ENCODE measurements around the gene SEMA3G. TPM values are rescaled to one million over a fixed set of nuclear protein-coding genes. Genes with fewer than 3 reads are reported as not detected.

Gene SEMA3G
- total RNA-seq, 1 experiment from 2014 or later = 1.6 TPM

- peaks cover 8% of the 10 kb centered on the region; the same call in 1 of the 2 replicates for H3K4me1 Mint-ChIP-seq
- H3K9me3 Mint-ChIP-seq = no peaks in the 10 kb centered on the region
- CTCF ChIA-PET = interaction anchor here (0.7 to 4.9 kb wide), 5 partner anchors 14 to 249 kb away, joined by 3 to 43 read pairs (median 8); partner anchors contain the start of gene SEMA3G
- ATAC-seq (no peak), DNase-seq (ENCODE audit: low spot score) (no peak)
- H3K27me3 Mint-ChIP-seq (ENCODE audit: low read depth) = no peaks in the 10 kb centered on the region
- no peaks in the 10 kb centered on the region for H3K36me3 Mint-ChIP-seq
- POLR2A ChIA-PET = interaction anchor here (0.9 kb wide), 1 partner anchor 23 kb away, joined by 4 read pairs; the partner anchor contains the start of gene TNNC1
- H3K27ac Mint-ChIP-seq = no peak overlapping the region
- no peak overlapping the region for H3K4me3 Mint-ChIP-seq
- TF ChIP-seq, protein P1, sequence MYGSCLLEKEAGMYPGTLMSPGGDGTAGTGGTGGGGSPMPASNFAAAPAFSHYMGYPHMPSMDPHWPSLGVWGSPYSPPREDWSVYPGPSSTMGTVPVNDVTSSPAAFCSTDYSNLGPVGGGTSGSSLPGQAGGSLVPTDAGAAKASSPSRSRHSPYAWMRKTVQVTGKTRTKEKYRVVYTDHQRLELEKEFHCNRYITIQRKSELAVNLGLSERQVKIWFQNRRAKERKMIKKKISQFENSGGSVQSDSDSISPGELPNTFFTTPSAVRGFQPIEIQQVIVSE (CRISPR knock-in tag; IDR thresholded peaks at IDR 0.05; ENCODE audit: borderline replicate concordance) = no peak
- TF ChIP-seq TCF7 (CRISPR knock-in tag; IDR thresholded peaks at IDR 0.05; ENCODE audit: low read depth) (no peak), TEAD1 (CRISPR knock-in tag; IDR thresholded peaks at IDR 0.05) (no peak)
Observed at GRCh38 chr3:52431459-52432223, 13.3 kb downstream of the SEMA3G start.

GRCh38 chr3:52430416-52430810, 14.5 kb downstream of the SEMA3G start:
- Mint-ChIP-seq H3K27ac (no peak overlapping the region), H3K4me3 (no peak overlapping the region), H3K9me3 (no peaks in the 10 kb centered on the region), H3K4me1 (peaks cover 8% of the 10 kb centered on the region; the same call in 1 of the 2 replicates), H3K36me3 (no peaks in the 10 kb centered on the region), H3K27me3 (ENCODE audit: low read depth) (no peaks in the 10 kb centered on the region)
- TF ChIP-seq CBFB (CRISPR knock-in tag; IDR thresholded peaks at IDR 0.05; ENCODE audit: low read depth) (no peak), AR (CRISPR knock-in tag; IDR thresholded peaks at IDR 0.05) (no peak), ZBTB21 (CRISPR knock-in tag; IDR thresholded peaks at IDR 0.05; ENCODE audit: borderline replicate concordance) (no peak), OVOL2 (CRISPR knock-in tag; IDR thresholded peaks at IDR 0.05; ENCODE audit: borderline replicate concordance) (no peak), ZNF396 (CRISPR knock-in tag; IDR thresholded peaks at IDR 0.05; ENCODE audit: borderline replicate concordance) (no peak), NR1H2 (CRISPR knock-in tag; IDR thresholded peaks at IDR 0.05) (no peak), E2F5 (CRISPR knock-in tag; IDR thresholded peaks at IDR 0.05) (no peak), MYBL2 (CRISPR knock-in tag; IDR thresholded peaks at IDR 0.05) (no peak), RORB (CRISPR knock-in tag; IDR thresholded peaks at IDR 0.05) (no peak), NFYB (CRISPR knock-in tag; conservative IDR thresholded peaks at IDR 0.05; ENCODE audit: low read depth) (no peak), ZNF671 (CRISPR knock-in tag; IDR thresholded peaks at IDR 0.05) (no peak)
- TF ChIP-seq, protein P2, sequence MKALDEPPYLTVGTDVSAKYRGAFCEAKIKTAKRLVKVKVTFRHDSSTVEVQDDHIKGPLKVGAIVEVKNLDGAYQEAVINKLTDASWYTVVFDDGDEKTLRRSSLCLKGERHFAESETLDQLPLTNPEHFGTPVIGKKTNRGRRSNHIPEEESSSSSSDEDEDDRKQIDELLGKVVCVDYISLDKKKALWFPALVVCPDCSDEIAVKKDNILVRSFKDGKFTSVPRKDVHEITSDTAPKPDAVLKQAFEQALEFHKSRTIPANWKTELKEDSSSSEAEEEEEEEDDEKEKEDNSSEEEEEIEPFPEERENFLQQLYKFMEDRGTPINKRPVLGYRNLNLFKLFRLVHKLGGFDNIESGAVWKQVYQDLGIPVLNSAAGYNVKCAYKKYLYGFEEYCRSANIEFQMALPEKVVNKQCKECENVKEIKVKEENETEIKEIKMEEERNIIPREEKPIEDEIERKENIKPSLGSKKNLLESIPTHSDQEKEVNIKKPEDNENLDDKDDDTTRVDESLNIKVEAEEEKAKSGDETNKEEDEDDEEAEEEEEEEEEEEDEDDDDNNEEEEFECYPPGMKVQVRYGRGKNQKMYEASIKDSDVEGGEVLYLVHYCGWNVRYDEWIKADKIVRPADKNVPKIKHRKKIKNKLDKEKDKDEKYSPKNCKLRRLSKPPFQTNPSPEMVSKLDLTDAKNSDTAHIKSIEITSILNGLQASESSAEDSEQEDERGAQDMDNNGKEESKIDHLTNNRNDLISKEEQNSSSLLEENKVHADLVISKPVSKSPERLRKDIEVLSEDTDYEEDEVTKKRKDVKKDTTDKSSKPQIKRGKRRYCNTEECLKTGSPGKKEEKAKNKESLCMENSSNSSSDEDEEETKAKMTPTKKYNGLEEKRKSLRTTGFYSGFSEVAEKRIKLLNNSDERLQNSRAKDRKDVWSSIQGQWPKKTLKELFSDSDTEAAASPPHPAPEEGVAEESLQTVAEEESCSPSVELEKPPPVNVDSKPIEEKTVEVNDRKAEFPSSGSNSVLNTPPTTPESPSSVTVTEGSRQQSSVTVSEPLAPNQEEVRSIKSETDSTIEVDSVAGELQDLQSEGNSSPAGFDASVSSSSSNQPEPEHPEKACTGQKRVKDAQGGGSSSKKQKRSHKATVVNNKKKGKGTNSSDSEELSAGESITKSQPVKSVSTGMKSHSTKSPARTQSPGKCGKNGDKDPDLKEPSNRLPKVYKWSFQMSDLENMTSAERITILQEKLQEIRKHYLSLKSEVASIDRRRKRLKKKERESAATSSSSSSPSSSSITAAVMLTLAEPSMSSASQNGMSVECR (CRISPR knock-in tag; IDR thresholded peaks at IDR 0.05; ENCODE audit: borderline replicate concordance) = no peak
- TF ChIP-seq, protein P3, sequence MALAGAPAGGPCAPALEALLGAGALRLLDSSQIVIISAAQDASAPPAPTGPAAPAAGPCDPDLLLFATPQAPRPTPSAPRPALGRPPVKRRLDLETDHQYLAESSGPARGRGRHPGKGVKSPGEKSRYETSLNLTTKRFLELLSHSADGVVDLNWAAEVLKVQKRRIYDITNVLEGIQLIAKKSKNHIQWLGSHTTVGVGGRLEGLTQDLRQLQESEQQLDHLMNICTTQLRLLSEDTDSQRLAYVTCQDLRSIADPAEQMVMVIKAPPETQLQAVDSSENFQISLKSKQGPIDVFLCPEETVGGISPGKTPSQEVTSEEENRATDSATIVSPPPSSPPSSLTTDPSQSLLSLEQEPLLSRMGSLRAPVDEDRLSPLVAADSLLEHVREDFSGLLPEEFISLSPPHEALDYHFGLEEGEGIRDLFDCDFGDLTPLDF (CRISPR knock-in tag; IDR thresholded peaks at IDR 0.05) = no peak
- ChIA-PET CTCF (interaction anchor here (1.4 to 4.9 kb wide), 4 partner anchors 15 to 131 kb away, joined by 3 to 43 read pairs (median 8); partner anchors contain the start of gene SEMA3G), POLR2A (no interaction called here)
- DNase-seq (ENCODE audit: low spot score) (no peak), ATAC-seq (no peak)
